K562 (cell line): ENCODE results near the gene TMEM53. TPM values are rescaled to one million over a fixed set of nuclear protein-coding genes. Genes with fewer than 3 reads are reported as not detected.

Experiments used
- BCOR ChIP-seq: fragments of 450-650 bp; IDR thresholded peaks from 2 replicates; pipeline ENCODE4 v1.6.1; 2016
- BRF2 ChIP-seq: IDR thresholded peaks from 3 replicates; pipeline ENCODE4 v1.6.1; 2011; ENCODE audit warnings: borderline replicate concordance, mild to moderate bottlenecking; ENCODE audit not compliant: insufficient read length, insufficient read depth
- CBX8 ChIP-seq: fragments of 200-600 bp; sonication (generic); IDR thresholded peaks from 2 replicates; pipeline ENCODE4 v1.6.1; 2012; ENCODE audit warnings: borderline replicate concordance, mixed run types, low read depth, mild to moderate bottlenecking, moderate library complexity, mixed read lengths, low read length, control low read depth, inconsistent platforms; ENCODE audit not compliant: poor library complexity, severe bottlenecking; ENCODE audit errors: extremely low read depth
- CCNT2 ChIP-seq: IDR thresholded peaks from 2 replicates; pipeline ENCODE4 v1.6.1; 2011; ENCODE audit warnings: borderline replicate concordance, low read depth, mild to moderate bottlenecking, moderate library complexity, mixed read lengths, low read length; ENCODE audit not compliant: insufficient read length; ENCODE audit errors: extremely low read depth
- CLOCK ChIP-seq: fragments of 250-450 bp; sonication (Bioruptor Pico); IDR thresholded peaks from 2 replicates; pipeline ENCODE4 v1.4.0; 2020; ENCODE audit warnings: mild to moderate bottlenecking, moderate library complexity, borderline replicate concordance
- EGR1 ChIP-seq: fragments of 450-650 bp; conservative IDR thresholded peaks from 2 replicates; pipeline ENCODE4 v1.6.1; 2017; ENCODE audit warnings: mild to moderate bottlenecking
- HDAC3 ChIP-seq: fragments of 450-650 bp; IDR thresholded peaks from 2 replicates; pipeline ENCODE4 v1.6.1; 2018; ENCODE audit warnings: borderline replicate concordance, mild to moderate bottlenecking, moderate library complexity; ENCODE audit not compliant: partially characterized antibody
- HEY1 ChIP-seq: fragments of 250-450 bp; sonication (Bioruptor Pico); IDR thresholded peaks from 2 replicates; pipeline ENCODE4 v1.5.0; 2020; ENCODE audit warnings: mild to moderate bottlenecking, moderate library complexity, borderline replicate concordance
- ID3 ChIP-seq, 2 experiments: fragments of 250-450 bp in 1 of 2; fragments of 450-650 bp in 1 of 2; sonication (Bioruptor Pico) in 1 of 2; IDR thresholded peaks; 2 replicates each; pipeline versions ENCODE4 v1.6.1 to v1.8.0; 2016 to 2021; ENCODE audit warnings: mild to moderate bottlenecking in 2 of 2, moderate library complexity in 2 of 2, missing compliant biosample characterization in 1 of 2, missing genetic modification characterization in 1 of 2
- MEF2D ChIP-seq: conservative IDR thresholded peaks from 2 replicates; pipeline ENCODE4 v1.6.1; 2016; ENCODE audit warnings: low read depth, missing genetic modification characterization, missing compliant biosample characterization
- RNF2 ChIP-seq: sonication (generic); IDR thresholded peaks from 2 replicates; pipeline ENCODE4 v1.6.1; 2016
- SMARCA5 ChIP-seq: fragments of 450-650 bp; IDR thresholded peaks from 2 replicates; pipeline ENCODE4 v1.6.1; 2016
- STAG1 ChIP-seq: sonication (generic); formaldehyde crosslinking; IDR thresholded peaks from 2 replicates; pipeline ENCODE4 v1.5.0; 2020; ENCODE audit warnings: missing genetic modification reagents, borderline replicate concordance
- TEAD1 ChIP-seq, 2 experiments: fragments of 450-650 bp in 1 of 2; sonication (generic) in 1 of 2; formaldehyde crosslinking; IDR thresholded peaks; 2 replicates each; pipeline versions ENCODE4 v1.4.0 to v1.8.0; 2020 to 2022; ENCODE audit warnings: mild to moderate bottlenecking in 2 of 2, missing genetic modification reagents in 1 of 2
- ZBTB2 ChIP-seq: fragments of 450-650 bp; IDR thresholded peaks from 2 replicates; pipeline ENCODE4 v1.6.1; 2016; ENCODE audit warnings: antibody characterized with exemption
- ZBTB8A ChIP-seq: fragments of 450-650 bp; IDR thresholded peaks from 2 replicates; pipeline ENCODE4 v1.6.1; 2018; ENCODE audit warnings: mild to moderate bottlenecking, moderate library complexity; ENCODE audit not compliant: partially characterized antibody
- ZFP1 ChIP-seq: fragments of 450-650 bp; formaldehyde crosslinking; IDR thresholded peaks from 2 replicates; pipeline ENCODE4 v1.4.0; 2020; ENCODE audit warnings: mild to moderate bottlenecking, mixed read lengths
- ZNF23 ChIP-seq: fragments of 250-450 bp; sonication (Bioruptor Pico); IDR thresholded peaks from 2 replicates; pipeline ENCODE4 v1.4.0; 2020; ENCODE audit warnings: mild to moderate bottlenecking
- ZNF3 ChIP-seq: fragments of 250-450 bp; sonication (Bioruptor Pico); IDR thresholded peaks from 2 replicates; pipeline ENCODE4 v1.5.0; 2021; ENCODE audit warnings: mild to moderate bottlenecking, moderate library complexity
- ZNF586 ChIP-seq: fragments of 450-650 bp; formaldehyde crosslinking; conservative IDR thresholded peaks from 2 replicates; pipeline ENCODE4 v1.4.0; 2020; ENCODE audit warnings: mild to moderate bottlenecking, moderate library complexity
- polyA plus RNA-seq, 8 experiments: library from polyadenylated mRNA; depleted of rRNA in 4 of 8; stranded (reverse) in 5 of 8; unstranded in 3 of 8; fragments of >200 nt; fragmentation: Nextera tagmentation in 2 of 8; fragmentation: Illumina TruSeq in 1 of 8; extraction: Ambion mirVana in 2 of 8; extraction: Trizol in 1 of 8; gene quantifications; 2 replicates each; pipeline versions ENCODE4 v1.2.1 to v1.2.3, GENCODE V29; 2011 to 2014; ENCODE audit warnings: inconsistent platforms in 1 of 8, missing spikeins in 1 of 8
- total RNA-seq, 7 experiments: library from RNA; depleted of rRNA in 6 of 7; stranded (reverse); fragments of >200 nt in 6 of 7; fragmentation: Illumina TruSeq in 2 of 7; extraction: Trizol in 2 of 7; gene quantifications; 2 replicates each; pipeline versions ENCODE4 v1.2.1 to v1.2.3, GENCODE V29; 2011 to 2021; ENCODE audit warnings: low replicate concordance in 1 of 7

TMEM53 gene
- total and polyA plus RNA-seq, 9 of the 15 experiments (the other 6 are each of a cell fraction or from before 2014, with no cell fraction given) = 0.23 to 3.7 (median 2.0) TPM

- no peak for TF ChIP-seq CBX8
- TF ChIP-seq BRF2 = peak; percentile 67
- TF ChIP-seq ZBTB8A = peak; percentile 97
- TF ChIP-seq HDAC3 = peak; percentile 92
- TF ChIP-seq ZFP1 (CRISPR knock-in tag) = peak; percentile 92
- no peak for TF ChIP-seq CLOCK (CRISPR knock-in tag)
- no peak for TF ChIP-seq STAG1 (CRISPR knock-in tag)
- 0 out of 2 replicates have a peak, but pooled peaks have one; percentile 64 for TF ChIP-seq ID3 (CRISPR knock-in tag; IDR thresholded peaks at IDR 0.05)
- TF ChIP-seq ID3 (tag; IDR thresholded peaks at IDR 0.05) = peak; percentile 91
- TF ChIP-seq ZNF3 = peak; percentile 99
- TF ChIP-seq HEY1 (CRISPR knock-in tag) = peak; percentile 100
- TF ChIP-seq BCOR = peak; percentile 86
- TF ChIP-seq RNF2 = peak; percentile 100
- TF ChIP-seq ZNF23 (CRISPR knock-in tag) = peak; percentile 86
- TF ChIP-seq CCNT2 = peak; percentile 96
- TF ChIP-seq ZBTB2 = no peak
- TF ChIP-seq MEF2D = peak; percentile 77
- peak; percentile 82 for TF ChIP-seq EGR1
- TF ChIP-seq TEAD1 (CRISPR knock-in tag; IDR thresholded peaks at IDR 0.05) = peak; percentile 95 to 99; a peak in 3 of 4 replicates
- peak; percentile 98 for TF ChIP-seq ZNF586
- no peak; the same call in 1 of the 2 replicates for TF ChIP-seq SMARCA5
Observed at GRCh38 chr1:44721485-44722361, 47.4 kb upstream of the TMEM53 start (continued).
